ENCODE data around the gene CBARP.

DNA sequence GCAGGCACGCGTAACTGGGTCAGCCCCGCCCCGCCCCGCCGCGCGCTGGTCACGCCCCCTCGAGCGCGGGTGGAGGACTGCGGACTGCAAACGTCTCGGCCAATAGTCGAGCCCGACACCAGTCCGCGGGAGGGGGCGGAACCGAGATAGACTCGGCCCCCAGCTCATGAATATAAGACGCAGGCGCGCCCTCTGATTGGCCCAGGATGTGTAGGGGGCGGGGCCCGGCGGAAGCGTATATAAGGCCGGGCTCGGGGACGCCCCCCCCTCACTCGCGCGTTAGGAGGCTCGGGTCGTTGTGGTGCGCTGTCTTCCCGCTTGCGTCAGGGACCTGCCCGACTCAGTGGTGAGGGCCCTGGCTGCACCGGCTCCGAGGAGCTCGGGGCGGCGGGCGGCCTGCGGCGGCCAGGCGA lies 31.3 kb upstream of the CBARP start, which contains the start of gene CIRBP:
- TF ChIP-seq, protein P1, sequence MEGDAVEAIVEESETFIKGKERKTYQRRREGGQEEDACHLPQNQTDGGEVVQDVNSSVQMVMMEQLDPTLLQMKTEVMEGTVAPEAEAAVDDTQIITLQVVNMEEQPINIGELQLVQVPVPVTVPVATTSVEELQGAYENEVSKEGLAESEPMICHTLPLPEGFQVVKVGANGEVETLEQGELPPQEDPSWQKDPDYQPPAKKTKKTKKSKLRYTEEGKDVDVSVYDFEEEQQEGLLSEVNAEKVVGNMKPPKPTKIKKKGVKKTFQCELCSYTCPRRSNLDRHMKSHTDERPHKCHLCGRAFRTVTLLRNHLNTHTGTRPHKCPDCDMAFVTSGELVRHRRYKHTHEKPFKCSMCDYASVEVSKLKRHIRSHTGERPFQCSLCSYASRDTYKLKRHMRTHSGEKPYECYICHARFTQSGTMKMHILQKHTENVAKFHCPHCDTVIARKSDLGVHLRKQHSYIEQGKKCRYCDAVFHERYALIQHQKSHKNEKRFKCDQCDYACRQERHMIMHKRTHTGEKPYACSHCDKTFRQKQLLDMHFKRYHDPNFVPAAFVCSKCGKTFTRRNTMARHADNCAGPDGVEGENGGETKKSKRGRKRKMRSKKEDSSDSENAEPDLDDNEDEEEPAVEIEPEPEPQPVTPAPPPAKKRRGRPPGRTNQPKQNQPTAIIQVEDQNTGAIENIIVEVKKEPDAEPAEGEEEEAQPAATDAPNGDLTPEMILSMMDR (conservative IDR thresholded peaks at IDR 0.05 in 1 of 2, IDR thresholded peaks at IDR 0.05 in 1 of 2; ENCODE audit: low read depth in 1 of 2, low read length in 2 of 2): no peak
- TF ChIP-seq EZH2 (IDR thresholded peaks at IDR 0.05; ENCODE audit: low read length, missing control alignments): no peak
